Hepatic stellate cell (primary cell): ENCODE measurements around the gene USP17L25.
"Not testable (repeated sequence)": the region's sequence is repeated elsewhere in the genome, so short reads cannot be mapped to it uniquely, and the experiment has no call there.

Source experiments
- DNase-seq: peaks from one replicate; pipeline ENCODE4 v3.0.0; 2011; ENCODE audit warnings: low spot score

USP17L25 gene, protein sequence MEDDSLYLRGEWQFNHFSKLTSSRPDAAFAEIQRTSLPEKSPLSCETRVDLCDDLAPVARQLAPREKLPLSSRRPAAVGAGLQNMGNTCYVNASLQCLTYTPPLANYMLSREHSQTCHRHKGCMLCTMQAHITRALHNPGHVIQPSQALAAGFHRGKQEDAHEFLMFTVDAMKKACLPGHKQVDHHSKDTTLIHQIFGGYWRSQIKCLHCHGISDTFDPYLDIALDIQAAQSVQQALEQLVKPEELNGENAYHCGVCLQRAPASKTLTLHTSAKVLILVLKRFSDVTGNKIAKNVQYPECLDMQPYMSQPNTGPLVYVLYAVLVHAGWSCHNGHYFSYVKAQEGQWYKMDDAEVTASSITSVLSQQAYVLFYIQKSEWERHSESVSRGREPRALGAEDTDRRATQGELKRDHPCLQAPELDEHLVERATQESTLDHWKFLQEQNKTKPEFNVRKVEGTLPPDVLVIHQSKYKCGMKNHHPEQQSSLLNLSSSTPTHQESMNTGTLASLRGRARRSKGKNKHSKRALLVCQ

DNA sequence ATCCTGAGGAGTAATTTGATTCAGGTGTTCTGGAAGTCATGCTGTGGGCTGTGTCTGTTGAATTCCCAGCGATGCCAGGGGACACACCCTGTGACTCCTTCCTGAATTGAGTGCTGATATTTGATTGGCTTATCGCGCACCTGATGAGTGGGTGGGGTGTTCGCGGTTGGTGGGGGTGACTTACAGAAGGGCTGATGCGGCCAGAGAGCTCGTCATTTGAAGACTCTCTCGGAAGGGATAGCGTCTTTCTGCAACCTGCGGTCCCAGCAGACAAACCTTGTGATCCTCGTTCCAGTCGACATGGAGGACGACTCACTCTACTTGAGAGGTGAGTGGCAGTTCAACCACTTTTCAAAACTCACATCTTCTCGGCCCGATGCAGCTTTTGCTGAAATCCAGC is at the start of gene USP17L25:
USP17L25 (plus strand) TSS at position 301 of the 400 bp plus-strand sequence; CDS start at position 301, 0 bp downstream.
- not testable (repeated sequence) for DNase-seq

DNA sequence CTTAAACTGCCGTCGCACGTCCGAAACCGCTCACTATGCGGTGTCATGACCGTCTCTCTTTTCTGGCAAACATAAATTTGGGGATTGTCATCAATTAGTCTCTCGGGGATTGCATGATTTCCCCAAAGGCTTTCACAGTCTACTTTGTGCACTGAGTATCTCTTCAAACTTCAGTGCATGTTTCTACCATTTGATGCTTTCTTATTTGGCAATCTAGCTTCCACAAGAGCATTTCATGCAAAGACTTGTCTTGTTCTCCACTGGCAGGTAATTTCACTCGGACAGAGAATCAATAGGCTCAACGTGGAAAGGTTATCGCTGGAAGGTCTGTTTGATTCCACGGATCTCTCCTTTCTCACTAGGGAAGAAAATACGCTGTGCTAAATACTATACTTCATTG is 5.5 kb upstream of the USP17L25 start:
- not testable (repeated sequence) for DNase-seq

DNA sequence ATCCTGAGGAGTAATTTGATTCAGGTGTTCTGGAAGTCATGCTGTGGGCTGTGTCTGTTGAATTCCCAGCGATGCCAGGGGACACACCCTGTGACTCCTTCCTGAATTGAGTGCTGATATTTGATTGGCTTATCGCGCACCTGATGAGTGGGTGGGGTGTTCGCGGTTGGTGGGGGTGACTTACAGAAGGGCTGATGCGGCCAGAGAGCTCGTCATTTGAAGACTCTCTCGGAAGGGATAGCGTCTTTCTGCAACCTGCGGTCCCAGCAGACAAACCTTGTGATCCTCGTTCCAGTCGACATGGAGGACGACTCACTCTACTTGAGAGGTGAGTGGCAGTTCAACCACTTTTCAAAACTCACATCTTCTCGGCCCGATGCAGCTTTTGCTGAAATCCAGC is 4.8 kb upstream of the USP17L25 start, which contains the start of gene USP17L24:
USP17L24 (plus strand) TSS at position 301 of the 400 bp plus-strand sequence; CDS start at position 301, 0 bp downstream.
- not testable (repeated sequence) for DNase-seq

DNA sequence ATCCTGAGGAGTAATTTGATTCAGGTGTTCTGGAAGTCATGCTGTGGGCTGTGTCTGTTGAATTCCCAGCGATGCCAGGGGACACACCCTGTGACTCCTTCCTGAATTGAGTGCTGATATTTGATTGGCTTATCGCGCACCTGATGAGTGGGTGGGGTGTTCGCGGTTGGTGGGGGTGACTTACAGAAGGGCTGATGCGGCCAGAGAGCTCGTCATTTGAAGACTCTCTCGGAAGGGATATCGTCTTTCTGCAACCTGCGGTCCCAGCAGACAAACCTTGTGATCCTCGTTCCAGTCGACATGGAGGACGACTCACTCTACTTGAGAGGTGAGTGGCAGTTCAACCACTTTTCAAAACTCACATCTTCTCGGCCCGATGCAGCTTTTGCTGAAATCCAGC is 4.6 kb downstream of the USP17L25 start, which contains the start of gene USP17L26:
USP17L26 (plus strand) TSS at position 301 of the 400 bp plus-strand sequence; CDS start at position 301, 0 bp downstream.
- not testable (repeated sequence) for DNase-seq

DNA sequence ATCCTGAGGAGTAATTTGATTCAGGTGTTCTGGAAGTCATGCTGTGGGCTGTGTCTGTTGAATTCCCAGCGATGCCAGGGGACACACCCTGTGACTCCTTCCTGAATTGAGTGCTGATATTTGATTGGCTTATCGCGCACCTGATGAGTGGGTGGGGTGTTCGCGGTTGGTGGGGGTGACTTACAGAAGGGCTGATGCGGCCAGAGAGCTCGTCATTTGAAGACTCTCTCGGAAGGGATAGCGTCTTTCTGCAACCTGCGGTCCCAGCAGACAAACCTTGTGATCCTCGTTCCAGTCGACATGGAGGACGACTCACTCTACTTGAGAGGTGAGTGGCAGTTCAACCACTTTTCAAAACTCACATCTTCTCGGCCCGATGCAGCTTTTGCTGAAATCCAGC is 9.4 kb downstream of the USP17L25 start, which contains the start of gene USP17L5:
USP17L5 (plus strand) TSS at position 301 of the 400 bp plus-strand sequence; CDS start at position 301, 0 bp downstream.
- not testable (repeated sequence) for DNase-seq

DNA sequence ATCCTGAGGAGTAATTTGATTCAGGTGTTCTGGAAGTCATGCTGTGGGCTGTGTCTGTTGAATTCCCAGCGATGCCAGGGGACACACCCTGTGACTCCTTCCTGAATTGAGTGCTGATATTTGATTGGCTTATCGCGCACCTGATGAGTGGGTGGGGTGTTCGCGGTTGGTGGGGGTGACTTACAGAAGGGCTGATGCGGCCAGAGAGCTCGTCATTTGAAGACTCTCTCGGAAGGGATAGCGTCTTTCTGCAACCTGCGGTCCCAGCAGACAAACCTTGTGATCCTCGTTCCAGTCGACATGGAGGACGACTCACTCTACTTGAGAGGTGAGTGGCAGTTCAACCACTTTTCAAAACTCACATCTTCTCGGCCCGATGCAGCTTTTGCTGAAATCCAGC is 14.1 kb downstream of the USP17L25 start, which contains the start of gene USP17L27:
USP17L27 (plus strand) TSS at position 301 of the 400 bp plus-strand sequence; CDS start at position 301, 0 bp downstream.
- not testable (repeated sequence) for DNase-seq

DNA sequence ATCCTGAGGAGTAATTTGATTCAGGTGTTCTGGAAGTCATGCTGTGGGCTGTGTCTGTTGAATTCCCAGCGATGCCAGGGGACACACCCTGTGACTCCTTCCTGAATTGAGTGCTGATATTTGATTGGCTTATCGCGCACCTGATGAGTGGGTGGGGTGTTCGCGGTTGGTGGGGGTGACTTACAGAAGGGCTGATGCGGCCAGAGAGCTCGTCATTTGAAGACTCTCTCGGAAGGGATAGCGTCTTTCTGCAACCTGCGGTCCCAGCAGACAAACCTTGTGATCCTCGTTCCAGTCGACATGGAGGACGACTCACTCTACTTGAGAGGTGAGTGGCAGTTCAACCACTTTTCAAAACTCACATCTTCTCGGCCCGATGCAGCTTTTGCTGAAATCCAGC is 18.9 kb downstream of the USP17L25 start, which contains the start of gene USP17L28:
USP17L28 (plus strand) TSS at position 301 of the 400 bp plus-strand sequence; CDS start at position 301, 0 bp downstream.
- not testable (repeated sequence) for DNase-seq

DNA sequence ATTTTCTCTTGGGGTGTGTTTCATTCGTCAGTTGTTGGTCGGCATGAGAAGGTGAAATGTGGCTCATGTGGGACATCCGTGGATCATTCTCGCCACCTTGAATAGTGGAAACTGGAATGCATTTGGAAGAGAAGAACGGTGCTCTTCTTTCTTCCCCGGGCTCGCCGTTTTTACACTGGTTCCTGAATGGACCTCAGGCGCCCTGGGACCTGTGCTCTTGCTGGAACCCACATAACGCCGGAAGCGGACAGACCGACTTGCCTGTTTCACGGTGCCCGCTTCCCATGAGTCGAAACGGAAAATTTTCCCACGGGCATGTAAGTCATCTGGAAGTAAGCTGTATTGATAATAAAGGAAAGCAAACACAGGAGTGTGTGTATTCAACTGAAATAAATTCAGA is 21.2 kb downstream of the USP17L25 start:
- DNase-seq, result not testable (repeated sequence)

DNA sequence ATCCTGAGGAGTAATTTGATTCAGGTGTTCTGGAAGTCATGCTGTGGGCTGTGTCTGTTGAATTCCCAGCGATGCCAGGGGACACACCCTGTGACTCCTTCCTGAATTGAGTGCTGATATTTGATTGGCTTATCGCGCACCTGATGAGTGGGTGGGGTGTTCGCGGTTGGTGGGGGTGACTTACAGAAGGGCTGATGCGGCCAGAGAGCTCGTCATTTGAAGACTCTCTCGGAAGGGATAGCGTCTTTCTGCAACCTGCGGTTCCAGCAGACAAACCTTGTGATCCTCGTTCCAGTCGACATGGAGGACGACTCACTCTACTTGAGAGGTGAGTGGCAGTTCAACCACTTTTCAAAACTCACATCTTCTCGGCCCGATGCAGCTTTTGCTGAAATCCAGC is 23.6 kb downstream of the USP17L25 start, which contains the start of gene USP17L29:
USP17L29 (plus strand) TSS at position 301 of the 400 bp plus-strand sequence; CDS start at position 301, 0 bp downstream.
- not testable (repeated sequence) for DNase-seq

DNA sequence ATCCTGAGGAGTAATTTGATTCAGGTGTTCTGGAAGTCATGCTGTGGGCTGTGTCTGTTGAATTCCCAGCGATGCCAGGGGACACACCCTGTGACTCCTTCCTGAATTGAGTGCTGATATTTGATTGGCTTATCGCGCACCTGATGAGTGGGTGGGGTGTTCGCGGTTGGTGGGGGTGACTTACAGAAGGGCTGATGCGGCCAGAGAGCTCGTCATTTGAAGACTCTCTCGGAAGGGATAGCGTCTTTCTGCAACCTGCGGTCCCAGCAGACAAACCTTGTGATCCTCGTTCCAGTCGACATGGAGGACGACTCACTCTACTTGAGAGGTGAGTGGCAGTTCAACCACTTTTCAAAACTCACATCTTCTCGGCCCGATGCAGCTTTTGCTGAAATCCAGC is 33.1 kb downstream of the USP17L25 start, which contains the start of gene USP17L30:
USP17L30 (plus strand) TSS at position 301 of the 400 bp plus-strand sequence; CDS start at position 301, 0 bp downstream.
- DNase-seq, result not testable (repeated sequence)

DNA sequence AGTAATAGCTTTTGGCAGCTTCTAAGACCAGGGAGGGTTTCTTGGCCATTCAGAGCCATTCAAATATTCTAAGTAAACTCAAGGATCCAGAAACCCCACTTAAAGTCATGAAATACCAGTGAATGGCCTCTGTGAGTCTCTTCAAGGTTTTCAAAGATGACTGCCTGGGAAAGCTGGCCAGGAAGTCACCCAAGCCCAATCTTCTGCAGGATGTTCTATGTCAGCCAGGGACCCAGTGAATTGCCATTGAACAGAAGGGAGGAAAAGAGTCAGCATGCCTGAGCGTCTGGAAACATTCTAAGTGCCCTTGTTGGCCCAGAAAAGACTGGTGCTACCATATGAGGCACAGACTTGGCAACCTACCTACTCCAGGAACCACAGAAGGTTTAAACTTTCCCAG is 50.2 kb downstream of the USP17L25 start:
- not testable (repeated sequence) for DNase-seq
